WTC11 (cell line): ENCODE data around the gene PTPRG. TPM values are rescaled to one million over a fixed set of nuclear protein-coding genes. Genes with fewer than 3 reads are reported as not detected.

Experiments
- ATAC-seq: fragments of 200-7000 bp; cut with Tn5 transposase; 2 replicates; pipeline ENCODE4 v1.10.0; 2021; ENCODE audit warnings: mild to moderate bottlenecking, moderate library complexity
- CTCF ChIA-PET: fragments of 300-600 bp; sonication (Branson Sonifier 250); formaldehyde crosslinking; loops from one replicate; lab custom pipeline; 2021; ENCODE audit warnings: antibody characterized with exemption; lab: Charles Lee
- POLR2A ChIA-PET: fragments of 350-600 bp; sonication (Branson Sonifier 250); formaldehyde crosslinking; loops from one replicate; lab custom pipeline; 2021; ENCODE audit warnings: antibody characterized with exemption; lab: Charles Lee
- DNase-seq: peaks from one replicate; pipeline ENCODE4 v3.0.0; 2021; ENCODE audit warnings: low spot score
- H3K27ac Mint-ChIP-seq: 2 replicates; pipeline ENCODE4 v1.8.0; 2021; ENCODE audit warnings: mixed read lengths
- H3K27me3 Mint-ChIP-seq: 2 replicates; pipeline ENCODE4 v1.8.0; 2021; ENCODE audit warnings: low read depth, mild to moderate bottlenecking, moderate library complexity, mixed read lengths
- H3K36me3 Mint-ChIP-seq: 2 replicates; pipeline ENCODE4 v1.8.0; 2021; ENCODE audit warnings: mixed read lengths
- H3K4me1 Mint-ChIP-seq: 2 replicates; pipeline ENCODE4 v1.8.0; 2022; ENCODE audit warnings: mixed read lengths
- H3K4me3 Mint-ChIP-seq: 2 replicates; pipeline ENCODE4 v1.8.0; 2021; ENCODE audit warnings: mild to moderate bottlenecking, moderate library complexity, mixed read lengths
- H3K9me3 Mint-ChIP-seq: 2 replicates; pipeline ENCODE4 v1.8.0; 2021; ENCODE audit warnings: mixed read lengths
- ELF4 ChIP-seq: sonication (generic); formaldehyde crosslinking; IDR thresholded peaks from 2 replicates; pipeline ENCODE4 v1.8.1; 2022; ENCODE audit warnings: low read depth, mild to moderate bottlenecking, moderate library complexity, missing genetic modification reagents
- EMX1 ChIP-seq: fragments of 250-450 bp; sonication (Bioruptor Pico); IDR thresholded peaks from 2 replicates; pipeline ENCODE4 v1.8.0; 2021; ENCODE audit warnings: mild to moderate bottlenecking
- ERG ChIP-seq: fragments of 250-450 bp; sonication (Bioruptor Pico); IDR thresholded peaks from 2 replicates; pipeline ENCODE4 v1.8.0; 2021; ENCODE audit warnings: mild to moderate bottlenecking
- GTF2I ChIP-seq: fragments of 250-450 bp; sonication (Bioruptor Pico); conservative IDR thresholded peaks from 2 replicates; pipeline ENCODE4 v1.4.0; 2021; ENCODE audit warnings: mild to moderate bottlenecking
- HMGA2 ChIP-seq: fragments of 250-450 bp; sonication (Bioruptor Pico); IDR thresholded peaks from 2 replicates; pipeline ENCODE4 v1.4.0; 2021; ENCODE audit warnings: mild to moderate bottlenecking, moderate library complexity
- MYBL2 ChIP-seq: sonication (generic); formaldehyde crosslinking; IDR thresholded peaks from 2 replicates; pipeline ENCODE4 v1.8.1; 2023; ENCODE audit warnings: mild to moderate bottlenecking, moderate library complexity, missing genetic modification reagents
- NFATC4 ChIP-seq: fragments of 250-450 bp; sonication (Bioruptor Pico); IDR thresholded peaks from 2 replicates; pipeline ENCODE4 v1.9.0; 2021; ENCODE audit warnings: mild to moderate bottlenecking
- NFE2L1 ChIP-seq: sonication (generic); formaldehyde crosslinking; IDR thresholded peaks from 2 replicates; pipeline ENCODE4 v1.8.1; 2023; ENCODE audit warnings: missing genetic modification reagents
- NR1H2 ChIP-seq: sonication (generic); formaldehyde crosslinking; IDR thresholded peaks from 2 replicates; pipeline ENCODE4 v1.9.0; 2021; ENCODE audit warnings: mild to moderate bottlenecking, moderate library complexity, missing genetic modification reagents
- SOX15 ChIP-seq: fragments of 250-450 bp; sonication (Bioruptor Pico); IDR thresholded peaks from 2 replicates; pipeline ENCODE4 v1.9.0; 2021; ENCODE audit warnings: mild to moderate bottlenecking
- TP53 ChIP-seq: sonication (generic); formaldehyde crosslinking; IDR thresholded peaks from 2 replicates; pipeline ENCODE4 v1.8.1; 2023; ENCODE audit warnings: mild to moderate bottlenecking, missing genetic modification reagents
- ZBTB21 ChIP-seq: sonication (generic); formaldehyde crosslinking; IDR thresholded peaks from 2 replicates; pipeline ENCODE4 v1.8.1; 2023; ENCODE audit warnings: mild to moderate bottlenecking, missing genetic modification reagents, borderline replicate concordance
- ZNF219 ChIP-seq: sonication (generic); formaldehyde crosslinking; IDR thresholded peaks from 2 replicates; pipeline ENCODE4 v1.8.0; 2023; ENCODE audit warnings: missing genetic modification reagents, mild to moderate bottlenecking, borderline replicate concordance
- ZNF317 ChIP-seq: sonication (generic); formaldehyde crosslinking; IDR thresholded peaks from 2 replicates; pipeline ENCODE4 v1.8.1; 2023; ENCODE audit warnings: low read depth, mild to moderate bottlenecking, moderate library complexity, missing genetic modification reagents, borderline replicate concordance
- ZNF416 ChIP-seq: fragments of 250-450 bp; sonication (Bioruptor Pico); IDR thresholded peaks from 2 replicates; pipeline ENCODE4 v1.9.0; 2021; ENCODE audit warnings: mild to moderate bottlenecking, inconsistent platforms
- ZNF425 ChIP-seq: fragments of 250-450 bp; sonication (Bioruptor Pico); conservative IDR thresholded peaks from 2 replicates; pipeline ENCODE4 v1.9.0; 2021; ENCODE audit warnings: mild to moderate bottlenecking
- ZNF512 ChIP-seq: sonication (generic); formaldehyde crosslinking; IDR thresholded peaks from 2 replicates; pipeline ENCODE4 v1.8.1; 2022; ENCODE audit warnings: missing genetic modification reagents, borderline replicate concordance
- total RNA-seq: library from RNA; stranded (reverse); gene quantifications from 3 replicates; pipeline ENCODE4 v1.2.3, GENCODE V29; 2021

Gene PTPRG
- total RNA-seq, 1 experiment from 2014 or later, result 106 TPM

- TF ChIP-seq ZNF425, result no peak
These were observed 758.3 kb downstream of the PTPRG start (continued) for GRCh38 chr3:62319570-62320243.

- ATAC-seq (no peak), DNase-seq (no peak)
- CTCF ChIA-PET, result interaction anchor here (1.0 kb wide), 1 partner anchor 9 kb away, joined by 5 read pairs; no protein-coding TSS in a partner anchor
- no peak overlapping the region for H3K4me3 Mint-ChIP-seq
- peaks cover 7% of the 10 kb centered on the region for H3K27me3 Mint-ChIP-seq
- peaks cover 5% of the 10 kb centered on the region for H3K4me1 Mint-ChIP-seq
- POLR2A ChIA-PET, result interaction anchor here (0.6 kb wide), 1 partner anchor 185 kb away, joined by 3 read pairs; no protein-coding TSS in a partner anchor
- peaks cover 11% of the 10 kb centered on the region for H3K9me3 Mint-ChIP-seq
- no peak overlapping the region for H3K27ac Mint-ChIP-seq
- no peak for TF ChIP-seq TP53 (CRISPR knock-in tag)
- no peak for TF ChIP-seq ERG
- TF ChIP-seq ZNF317 (CRISPR knock-in tag), result no peak
- no peak for TF ChIP-seq ZBTB21 (CRISPR knock-in tag)
- no peak for TF ChIP-seq SOX15 (CRISPR knock-in tag)
- no peak for TF ChIP-seq GTF2I (CRISPR knock-in tag)
- TF ChIP-seq, all 79 proteins: peak for 0
- H3K36me3 Mint-ChIP-seq, result peaks cover 2% of the 10 kb centered on the region; the same call in 1 of the 2 replicates
These were observed 761.9 kb downstream of the PTPRG start for GRCh38 chr3:62323241-62323640.

GRCh38 chr3:62325896-62326295 is 764.5 kb downstream of the PTPRG start:
- H3K27me3 Mint-ChIP-seq, result no peaks in the 10 kb centered on the region
- POLR2A ChIA-PET, result no interaction called here
- no peak for ATAC-seq
- no peak for TF ChIP-seq ZBTB21 (CRISPR knock-in tag)
- no peak for TF ChIP-seq ZNF219
- TF ChIP-seq HMGA2 (CRISPR knock-in tag), result no peak
- TF ChIP-seq NFE2L1 (CRISPR knock-in tag), result no peak
- no peak for TF ChIP-seq ZNF416 (CRISPR knock-in tag)
- TF ChIP-seq ELF4 (CRISPR knock-in tag), result no peak
- no peak for TF ChIP-seq NFATC4 (CRISPR knock-in tag)
- TF ChIP-seq ZNF512 (CRISPR knock-in tag), result no peak
- no peak for TF ChIP-seq EMX1 (CRISPR knock-in tag)
- no peak for TF ChIP-seq MYBL2 (CRISPR knock-in tag)
- TF ChIP-seq NR1H2 (CRISPR knock-in tag), result no peak
- CTCF ChIA-PET, result interaction anchor here (0.6 to 0.7 kb wide), 2 partner anchors 169 to 234 kb away, joined by 3 to 5 read pairs; no protein-coding TSS in a partner anchor
- H3K36me3 Mint-ChIP-seq, result peaks cover 1% of the 10 kb centered on the region; the same call in 1 of the 2 replicates
- H3K4me1 Mint-ChIP-seq, result no peaks in the 10 kb centered on the region
- H3K9me3 Mint-ChIP-seq, result no peaks in the 10 kb centered on the region
- H3K4me3 Mint-ChIP-seq, result no peak overlapping the region
- DNase-seq, result no peak
- H3K27ac Mint-ChIP-seq, result no peak overlapping the region
